Measurements from ENCODE around the gene KCNQ1. TPM values are rescaled to one million over a fixed set of nuclear protein-coding genes. Genes with fewer than 3 reads are reported as not detected.

The KCNQ1 gene
- total RNA-seq, 1 donor from 2014 or later: 8.5 TPM

DNA sequence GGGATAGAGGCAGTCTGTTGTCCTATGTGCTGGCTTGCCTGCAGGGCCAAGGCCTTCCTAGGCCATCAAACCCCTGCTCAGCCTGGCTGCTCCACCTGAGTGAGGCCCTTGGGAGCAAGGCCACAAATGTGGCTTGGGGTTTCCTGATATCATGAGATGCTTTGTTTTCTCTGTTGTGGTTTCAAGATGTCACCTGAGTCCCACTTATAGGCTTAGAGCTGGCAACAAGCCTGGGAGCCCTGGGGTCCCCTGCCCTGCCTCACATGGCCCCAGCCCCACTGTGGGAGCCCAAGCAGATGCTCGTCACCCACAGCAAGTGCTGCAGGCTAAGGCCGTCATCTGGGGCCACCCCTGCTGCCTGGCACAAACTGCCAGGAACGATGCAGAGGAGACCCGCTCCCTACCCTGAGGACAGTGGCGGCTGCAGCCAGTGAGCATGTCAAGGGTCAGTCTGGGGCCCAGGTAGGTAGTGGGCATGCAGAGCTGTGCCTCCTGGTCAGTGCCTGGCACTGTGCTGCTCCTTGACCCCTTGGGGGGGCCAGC lies 330.3 kb downstream of the KCNQ1 start:
- Mint-ChIP-seq H3K36me3 (no peaks in the 10 kb centered on the region), H3K4me3 (no peak overlapping the region), H3K27ac (no peak overlapping the region), H3K9me3 (no peaks in the 10 kb centered on the region), H3K27me3 (ENCODE audit: low read depth) (peaks cover 3% of the 10 kb centered on the region), H3K4me1 (peaks cover 30% of the 10 kb centered on the region)
- no peak for TF ChIP-seq CTCF (IDR thresholded peaks at IDR 0.05; ENCODE audit: unreplicated experiment)
- peak in 1 of 2 experiments; percentile 29 for DNase-seq (ENCODE audit: low spot score in 2 of 2, unreplicated experiment in 2 of 2)

GRCh38 chr11:2775626-2776350 lies 331.0 kb downstream of the KCNQ1 start:
- Mint-ChIP-seq H3K36me3 (no peaks in the 10 kb centered on the region), H3K9me3 (no peaks in the 10 kb centered on the region), H3K4me1 (peaks cover 35% of the 10 kb centered on the region), H3K4me3 (no peak overlapping the region), H3K27me3 (ENCODE audit: low read depth) (peaks cover 3% of the 10 kb centered on the region), H3K27ac (no peak overlapping the region)
- peak in 1 of 2 experiments; percentile 32 for DNase-seq (ENCODE audit: low spot score in 2 of 2, unreplicated experiment in 2 of 2)
- no peak for TF ChIP-seq CTCF (IDR thresholded peaks at IDR 0.05; ENCODE audit: unreplicated experiment)

DNA sequence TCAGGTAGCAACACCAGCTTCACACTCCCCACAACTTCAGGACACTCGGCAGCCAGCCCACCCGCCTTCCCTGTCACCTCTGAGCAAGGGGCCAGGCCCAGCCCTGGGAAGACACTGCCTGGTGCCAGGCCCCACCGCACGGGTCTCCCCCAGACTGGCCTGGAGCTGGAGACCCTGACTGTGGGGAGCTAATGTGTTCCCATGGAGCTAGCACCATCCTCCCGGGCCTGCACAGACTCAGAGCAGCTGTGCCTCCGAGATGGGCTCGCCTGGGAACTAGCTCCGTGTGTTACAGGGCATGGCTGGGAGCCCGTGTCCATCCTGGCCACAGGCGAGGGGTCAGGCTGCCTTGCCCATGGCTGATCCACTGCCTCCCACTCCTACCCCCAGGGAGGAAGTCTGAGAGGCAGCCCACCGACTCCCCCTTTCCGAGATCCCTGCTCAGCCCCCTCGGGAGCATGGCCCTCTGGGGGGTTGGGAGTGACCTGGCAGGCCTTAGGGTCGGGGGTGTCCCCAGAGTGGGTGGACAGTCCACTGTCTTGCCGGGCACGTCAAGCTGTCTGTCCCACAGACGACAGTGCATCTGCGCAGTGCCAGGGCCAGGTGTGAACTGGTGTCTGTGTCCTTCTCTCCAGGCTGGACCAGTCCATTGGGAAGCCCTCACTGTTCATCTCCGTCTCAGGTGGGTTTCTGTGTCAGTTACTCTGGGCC lies 331.7 kb downstream of the KCNQ1 start:
- no peak overlapping the region for H3K4me3 Mint-ChIP-seq
- peak in 1 of 2 experiments; percentile 31 for DNase-seq (ENCODE audit: low spot score in 2 of 2, unreplicated experiment in 2 of 2)

GRCh38 chr11:2777386-2777785 lies 332.6 kb downstream of the KCNQ1 start:
- Mint-ChIP-seq H3K27ac (no peak overlapping the region), H3K9me3 (no peaks in the 10 kb centered on the region), H3K4me3 (no peak overlapping the region), H3K36me3 (no peaks in the 10 kb centered on the region), H3K27me3 (ENCODE audit: low read depth) (peaks cover 3% of the 10 kb centered on the region), H3K4me1 (peaks cover 39% of the 10 kb centered on the region)
- TF ChIP-seq CTCF (IDR thresholded peaks at IDR 0.05; ENCODE audit: unreplicated experiment): no peak
- no peak for DNase-seq (ENCODE audit: low spot score in 2 of 2, unreplicated experiment in 2 of 2)

More for the DNA sequence above, 331.7 kb downstream of the KCNQ1 start:
- H3K9me3 Mint-ChIP-seq: no peaks in the 10 kb centered on the region
- H3K36me3 Mint-ChIP-seq: no peaks in the 10 kb centered on the region
- H3K4me1 Mint-ChIP-seq: peaks cover 37% of the 10 kb centered on the region
- TF ChIP-seq CTCF (IDR thresholded peaks at IDR 0.05; ENCODE audit: unreplicated experiment): no peak
- H3K27ac Mint-ChIP-seq: no peak overlapping the region
- peaks cover 3% of the 10 kb centered on the region for H3K27me3 Mint-ChIP-seq (ENCODE audit: low read depth)

DNA sequence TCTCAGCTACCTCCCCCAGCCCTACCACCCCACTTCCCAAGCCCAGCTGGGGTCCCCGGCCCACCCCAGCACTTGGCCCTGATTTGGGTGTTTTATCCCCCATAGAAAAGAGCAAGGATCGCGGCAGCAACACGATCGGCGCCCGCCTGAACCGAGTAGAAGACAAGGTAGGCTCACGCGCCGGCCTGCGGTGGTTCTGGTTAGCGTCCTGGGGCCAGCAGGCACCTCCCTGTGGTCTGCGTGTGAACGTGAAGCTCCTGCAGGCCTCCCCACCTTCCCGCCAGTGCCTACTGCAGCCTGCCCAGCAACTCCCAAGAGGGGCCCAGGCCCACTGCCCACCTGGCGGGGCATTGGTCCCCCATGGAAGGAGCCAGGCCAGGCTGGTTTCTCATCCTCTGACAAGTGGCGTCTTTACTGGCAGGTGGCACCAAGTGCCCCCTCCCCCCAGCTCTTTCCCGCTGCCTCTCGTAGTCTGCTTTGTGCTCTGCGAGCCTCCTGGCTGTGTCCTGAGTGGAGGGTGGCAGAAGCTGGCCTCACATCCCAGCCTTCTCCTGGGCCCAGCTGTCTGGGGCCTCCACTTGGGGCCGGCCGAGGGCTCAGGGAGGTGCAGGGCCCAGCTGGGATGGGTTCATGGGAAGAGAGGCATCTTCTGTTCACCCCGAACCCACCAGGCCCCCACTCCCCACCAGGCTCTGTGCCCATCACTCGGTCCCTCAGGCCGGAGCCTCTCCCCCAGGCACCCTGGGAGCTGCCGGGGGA lies 333.2 kb downstream of the KCNQ1 start:
- peak in 1 of 2 experiments; percentile 29 for DNase-seq (ENCODE audit: low spot score in 2 of 2, unreplicated experiment in 2 of 2)
- Mint-ChIP-seq H3K4me3 (no peak overlapping the region), H3K9me3 (peaks cover 6% of the 10 kb centered on the region), H3K4me1 (peaks cover 43% of the 10 kb centered on the region), H3K27ac (peak overlapping the region; percentile 89), H3K36me3 (no peaks in the 10 kb centered on the region), H3K27me3 (ENCODE audit: low read depth) (peaks cover under 1% of the 10 kb centered on the region)
- TF ChIP-seq CTCF (IDR thresholded peaks at IDR 0.05; ENCODE audit: unreplicated experiment): no peak
